ENCODE data around the gene ANKRD34A.
"Not testable (repeated sequence)": the region's sequence is repeated elsewhere in the genome, so short reads cannot be mapped to it uniquely, and the experiment has no call there.

Gene ANKRD34A

DNA sequence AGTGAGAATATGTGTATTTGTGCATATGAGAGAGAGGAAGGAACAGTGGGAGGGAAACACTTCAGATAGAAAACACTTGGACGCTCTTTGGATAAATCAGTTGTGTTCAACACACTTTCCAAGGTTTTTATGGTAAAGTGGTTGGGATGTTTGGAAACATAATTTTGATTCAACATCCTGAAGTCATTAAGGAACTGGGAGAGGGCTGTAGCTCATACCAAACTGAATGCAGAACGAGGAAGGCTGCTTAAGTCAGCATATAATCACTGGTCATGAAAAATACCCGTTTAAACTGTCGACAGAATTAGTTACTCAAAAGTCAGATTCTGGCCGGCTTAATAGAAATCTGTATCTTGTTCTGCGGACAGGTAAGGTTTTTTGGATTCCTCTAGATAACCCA, 21.5 kb downstream of the ANKRD34A start:
- DNase-seq: no peak

- DNase-seq: no peak
Measured at GRCh38 chr1:145942405-145942804, 22.0 kb downstream of the ANKRD34A start.

DNA sequence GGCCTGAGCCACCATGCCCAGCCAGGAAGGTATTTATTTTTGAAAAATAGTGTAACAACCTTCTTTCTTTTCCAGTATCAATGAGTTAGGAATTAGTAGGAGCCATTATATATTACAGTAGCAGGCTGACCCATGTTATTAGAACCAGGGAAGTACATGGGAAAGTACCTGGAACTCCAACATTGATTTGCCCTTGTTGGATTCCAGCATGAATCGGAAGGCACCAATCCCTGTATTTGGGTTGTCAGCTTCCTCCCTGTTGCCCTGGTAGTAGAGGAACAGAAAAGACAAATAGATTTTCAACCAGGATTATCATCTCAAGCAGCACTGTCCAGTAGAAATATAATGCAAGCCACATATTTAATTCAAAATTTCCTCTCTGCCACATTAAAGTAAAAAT, 26.9 kb downstream of the ANKRD34A start:
- no peak for DNase-seq

GRCh38 chr1:145936247-145936646, 28.1 kb downstream of the ANKRD34A start:
- no peak for DNase-seq

DNA sequence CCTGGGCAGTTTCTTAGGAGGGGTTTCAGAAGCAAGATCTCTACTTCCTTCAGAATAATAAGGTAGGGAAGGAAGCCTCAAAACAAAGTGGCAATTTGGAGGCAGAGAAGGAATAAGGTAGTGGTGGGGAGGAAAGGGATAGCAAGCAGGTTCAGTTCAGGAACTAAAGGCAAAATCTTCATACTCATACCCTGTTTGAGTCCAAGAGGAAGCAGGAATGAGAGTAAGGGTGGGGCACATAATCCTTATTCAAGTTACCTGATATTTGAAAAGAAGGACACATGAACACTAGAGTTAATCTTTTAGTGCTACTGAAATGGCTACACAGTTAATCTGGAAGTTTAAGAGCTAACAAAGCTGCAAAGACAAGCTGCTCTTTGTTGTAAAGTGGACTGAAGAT, 28.7 kb downstream of the ANKRD34A start:
- no peak for DNase-seq

DNA sequence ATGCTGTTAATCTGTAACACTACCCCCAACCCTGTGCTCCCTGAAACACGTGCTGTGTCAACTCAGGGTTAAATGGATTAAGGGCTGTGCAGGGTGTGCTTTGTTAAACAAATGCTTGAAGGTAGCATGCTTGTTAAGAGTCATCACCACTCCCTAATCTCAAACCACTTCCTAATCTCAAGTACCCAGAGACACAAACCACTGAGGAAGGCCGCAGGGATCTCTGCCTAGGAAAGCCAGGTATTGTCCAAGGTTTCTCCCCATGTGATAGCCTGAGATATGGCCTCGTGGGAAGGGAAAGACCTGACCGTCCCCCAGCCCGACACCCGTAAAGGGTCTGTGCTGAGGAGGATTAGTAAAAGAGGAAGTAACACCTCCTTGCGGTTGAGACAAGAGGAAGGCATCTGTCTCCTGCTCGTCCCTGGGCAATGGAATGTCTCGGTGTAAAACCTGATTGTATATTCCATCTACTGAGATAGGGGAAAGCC, 31.8 kb downstream of the ANKRD34A start:
- DNase-seq: not testable (repeated sequence)

DNA sequence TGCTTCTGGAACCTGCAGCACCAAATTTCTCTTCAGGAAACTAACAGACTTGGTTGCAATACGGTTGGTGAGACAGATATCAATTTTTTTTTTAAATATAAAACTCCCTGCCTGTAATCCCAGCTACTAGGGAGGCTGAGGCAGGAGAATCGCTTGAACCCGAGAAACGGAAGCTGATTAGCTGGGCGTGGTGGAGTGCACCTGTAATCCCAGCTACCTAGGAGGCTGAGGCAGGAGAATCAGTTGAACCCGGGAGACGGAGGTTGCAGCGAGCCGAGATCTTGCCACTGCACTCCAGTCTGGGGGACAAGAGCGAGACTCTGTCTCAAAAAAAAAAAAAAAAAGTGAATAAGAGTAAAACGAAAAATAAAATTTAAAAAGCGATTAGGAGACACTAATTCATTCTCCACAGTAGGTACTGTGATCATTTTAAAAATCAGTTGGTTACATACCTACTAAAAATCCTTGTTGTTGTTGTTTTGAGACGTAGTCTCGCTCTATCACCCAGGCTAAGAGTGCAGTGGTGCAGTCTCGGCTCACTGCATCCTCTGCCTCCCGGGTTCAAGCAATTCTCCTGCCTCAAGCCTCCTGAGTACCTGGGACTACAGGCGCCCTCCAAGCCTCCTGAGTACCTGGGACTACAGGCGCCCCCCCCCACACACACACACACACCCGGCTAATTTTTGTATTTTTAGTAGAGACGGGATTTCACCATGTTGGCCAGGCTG, 36.3 kb downstream of the ANKRD34A start:
- DNase-seq: no peak

DNA sequence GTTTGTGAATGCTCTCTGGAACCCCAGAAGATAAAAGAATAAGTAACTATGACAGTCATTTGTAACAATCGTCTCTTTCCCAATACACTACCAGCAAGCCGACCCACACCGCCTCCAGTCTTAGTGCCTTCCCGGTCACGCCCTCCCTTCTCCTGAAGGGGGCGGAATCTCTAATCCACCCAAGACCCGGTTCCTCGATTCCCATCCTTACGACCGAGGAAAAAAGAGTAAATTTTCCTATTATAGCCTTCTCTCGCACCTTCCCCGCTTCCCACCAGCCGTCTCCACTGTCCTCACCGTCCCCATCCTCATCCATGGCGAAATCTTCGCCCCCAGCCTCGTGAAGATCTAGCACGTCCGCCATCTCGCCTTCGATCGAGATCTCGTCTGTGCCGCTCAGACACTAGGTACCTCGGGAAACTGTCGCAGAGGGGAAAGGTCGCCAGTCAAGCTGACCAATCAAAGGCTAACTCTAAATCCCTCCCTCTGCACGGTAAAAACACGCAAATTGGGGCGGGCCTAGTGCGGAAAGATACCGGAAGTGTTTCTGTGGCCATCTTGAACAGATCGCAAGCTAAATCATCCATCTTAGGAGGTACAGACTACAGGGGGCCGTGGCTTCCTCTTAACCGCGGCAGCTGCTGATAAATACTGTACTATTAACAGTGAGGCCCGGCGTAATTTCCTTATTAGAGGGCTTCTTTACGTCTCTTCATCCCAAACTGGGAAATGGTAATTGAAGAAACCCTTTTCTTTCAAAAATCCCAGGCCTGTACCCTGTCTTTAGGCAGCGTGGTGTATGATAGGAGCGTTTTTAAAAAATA, 37.1 kb downstream of the ANKRD34A start, which contains the start of gene RBM8A:
Gene RBM8A (minus strand): TSS at position 422 of the 824 bp plus-strand sequence. CDS start 58 bp downstream, at position 364.
- DNase-seq: peak; percentile 99

DNA sequence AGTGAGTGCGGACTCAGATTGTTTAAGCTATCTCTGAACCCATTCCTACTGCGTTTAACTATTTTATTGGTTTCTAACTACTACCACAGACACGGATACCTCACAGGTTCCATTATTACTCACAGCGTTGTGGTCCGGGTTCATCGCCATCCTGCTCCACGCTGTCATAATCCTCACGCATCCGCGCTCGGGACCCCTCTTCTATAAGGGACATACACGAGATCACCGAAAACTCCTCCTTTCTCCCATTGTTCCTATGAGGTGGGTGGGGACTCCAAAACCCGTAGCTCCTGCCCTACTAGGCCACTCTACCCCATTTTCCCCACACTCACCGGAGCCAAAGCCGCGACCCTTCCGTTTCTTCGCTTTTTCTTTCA, 37.7 kb downstream of the ANKRD34A start:
- no peak for DNase-seq

DNA sequence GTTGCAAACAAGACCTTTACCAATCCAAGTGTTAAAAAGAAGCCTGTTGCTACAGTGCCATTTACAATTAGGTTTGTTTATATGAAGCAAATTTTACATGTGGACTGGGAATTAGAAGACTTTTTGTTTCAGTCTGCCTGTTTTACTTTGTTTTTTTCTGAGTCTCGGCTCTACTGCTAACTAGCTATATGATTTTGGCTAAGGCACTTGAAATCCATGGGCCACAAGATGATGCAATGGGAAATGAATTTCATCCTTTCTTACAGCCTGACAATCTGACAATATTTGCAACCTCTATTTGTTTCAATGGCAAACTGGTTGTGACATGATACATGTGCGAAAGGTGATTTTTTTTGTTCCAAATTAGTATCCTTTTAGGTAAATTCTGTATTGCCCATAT, 42.1 kb downstream of the ANKRD34A start:
- no peak for DNase-seq

DNA sequence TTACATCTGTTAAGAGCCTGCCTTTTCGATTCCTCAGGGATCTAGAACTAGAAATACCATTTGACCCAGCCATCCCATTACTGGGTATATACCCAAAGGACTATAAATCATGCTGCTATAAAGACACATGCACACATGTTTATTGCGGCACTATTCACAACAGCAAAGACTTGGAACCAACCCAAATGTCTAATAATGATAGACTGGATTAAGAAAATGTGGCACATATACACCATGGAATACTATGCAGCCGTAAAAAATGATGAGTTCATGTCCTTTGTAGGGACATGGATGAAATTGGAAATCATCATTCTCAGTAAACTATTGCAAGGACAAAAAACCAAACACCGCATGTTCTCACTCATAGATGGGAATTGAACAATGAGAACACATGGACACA, 44.1 kb downstream of the ANKRD34A start:
- not testable (repeated sequence) for DNase-seq

DNA sequence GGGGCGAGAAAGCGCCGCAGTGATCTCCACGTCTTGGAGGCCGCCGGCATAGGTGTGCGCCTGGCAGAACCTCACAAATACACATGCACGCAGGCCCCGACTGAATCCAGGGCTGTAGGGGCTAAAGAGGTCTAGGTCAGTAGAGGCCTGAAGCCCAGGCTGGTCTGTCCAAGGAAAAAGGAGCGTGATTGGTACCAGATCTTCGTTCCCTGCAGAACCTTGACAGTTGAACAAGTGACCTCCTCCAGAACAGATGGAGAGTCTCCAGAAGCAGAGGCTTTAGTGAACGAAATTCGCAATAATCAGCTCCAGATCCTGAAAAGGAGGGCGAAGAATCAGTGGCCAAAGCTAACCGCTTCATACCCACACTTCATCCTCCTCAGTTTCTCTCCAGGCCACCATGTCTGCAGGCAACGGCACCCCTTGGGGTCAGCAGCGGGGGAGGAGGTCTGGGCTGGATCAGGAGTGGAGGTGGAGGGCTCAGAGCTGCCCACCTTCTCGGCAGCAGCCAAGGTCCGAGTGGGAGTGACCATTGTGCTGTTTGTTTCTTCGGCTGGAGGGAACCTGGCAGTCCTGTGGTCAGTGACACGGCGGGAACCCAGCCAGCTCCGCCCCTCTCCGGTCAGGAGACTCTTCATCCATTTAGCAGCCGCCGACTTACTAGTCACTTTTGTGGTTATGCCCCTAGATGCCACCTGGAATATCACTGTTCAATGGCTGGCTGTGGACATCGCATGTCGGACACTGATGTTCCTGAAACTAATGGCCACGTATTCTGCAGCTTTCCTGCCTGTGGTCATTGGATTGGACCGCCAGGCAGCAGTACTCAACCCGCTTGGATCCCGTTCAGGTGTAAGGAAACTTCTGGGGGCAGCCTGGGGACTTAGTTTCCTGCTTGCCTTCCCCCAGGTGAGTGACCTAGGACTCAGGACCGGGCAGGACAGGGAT, 45.1 kb downstream of the ANKRD34A start:
- peak; percentile 69 for DNase-seq

GRCh38 chr1:145918144-145918991, 46.0 kb downstream of the ANKRD34A start, which contains the start of gene PEX11B:
Gene PEX11B (minus strand): TSS chr1:145918717. CDS start chr1:145918688, 29 bp downstream.
- DNase-seq: peak; percentile 97

DNA sequence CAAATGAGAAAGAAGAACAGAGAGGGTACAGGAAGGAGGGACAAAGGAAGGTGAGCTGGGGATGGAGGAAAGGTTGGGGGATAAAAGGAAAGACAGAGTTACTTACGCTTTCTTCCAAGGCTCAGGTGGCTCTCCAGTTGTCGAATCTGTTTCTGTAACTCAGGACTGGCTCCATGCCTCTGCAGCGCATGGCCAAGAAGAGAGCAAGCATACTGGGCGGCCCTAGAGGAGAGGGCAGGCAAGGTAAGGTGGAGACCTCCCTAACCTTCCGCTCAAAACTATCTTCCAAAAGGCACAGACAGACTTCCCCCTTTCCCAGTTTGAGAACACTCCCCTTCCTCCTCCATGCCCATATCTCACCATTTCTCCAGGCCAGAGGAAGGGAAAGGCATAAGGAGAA, 46.8 kb downstream of the ANKRD34A start:
- no peak for DNase-seq

GRCh38 chr1:145916745-145917144, 47.6 kb downstream of the ANKRD34A start:
- DNase-seq: no peak

- no peak for DNase-seq
Measured at GRCh38 chr1:145912128-145912641, 52.2 kb downstream of the ANKRD34A start.
